HepG2 (cell line): ENCODE measurements around the gene PHF21B. TPM values are rescaled to one million over a fixed set of nuclear protein-coding genes. Genes with fewer than 3 reads are reported as not detected.

Source experiments
- ATAC-seq: fragments of 200-7000 bp; cut with Tn5 transposase; 3 replicates; pipeline ENCODE4 v1.9.1; 2020; ENCODE audit warnings: mild to moderate bottlenecking, moderate library complexity
- BruUV-seq: library from RNA; stranded (reverse); fragments of 400-500 nt; replicated peaks from 2 replicates; lab custom pipeline; 2021; lab: Mats Ljungman, UMichigan
- CTCF ChIA-PET: fragments of 300-600 bp; formaldehyde crosslinking; extraction: SDS; loops from one replicate; lab custom pipeline; 2021; ENCODE audit warnings: low total read pairs, inconsistent platforms, low intra/inter-chr PET ratio; lab: Yijun Ruan, JAX
- POLR2A ChIA-PET: fragments of 350-600 bp; sonication (Branson Sonifier 250); formaldehyde crosslinking; loops from one replicate; lab custom pipeline; 2020; ENCODE audit warnings: antibody characterized with exemption, inconsistent platforms; lab: Yijun Ruan, JAX
- DNase-seq: peaks from one replicate; pipeline ENCODE4 v3.0.0-alpha.2; 2015; ENCODE audit warnings: low spot score
- FAIRE-seq: peaks from 3 replicates; lab custom pipeline; 2011; peaks lifted over from hg19 to GRCh38; lab: Jason Lieb, UNC
- H2AFZ ChIP-seq: one replicate; pipeline ENCODE4 v1.6.1; 2011; ENCODE audit warnings: low read length, inconsistent platforms
- H3K27ac ChIP-seq: fragments of 300-600 bp; 3 replicates; pipeline ENCODE4 v1.8.0; 2011; ENCODE audit warnings: mixed run types, mild to moderate bottlenecking, mixed read lengths, low read length, inconsistent platforms; ENCODE audit not compliant: insufficient read depth; ENCODE audit errors: extremely low read length
- H3K27me3 ChIP-seq, 2 experiments: fragments of 200-600 bp in 1 of 2; 2 replicates in 1 of 2; 3 replicates in 1 of 2; pipeline versions ENCODE4 v1.6.0 to v1.8.0; 2011; ENCODE audit warnings: low read length in 2 of 2, mild to moderate bottlenecking in 2 of 2, moderate library complexity in 2 of 2, inconsistent platforms in 1 of 2; ENCODE audit not compliant: insufficient read depth in 2 of 2, control insufficient read depth in 1 of 2
- H3K36me3 ChIP-seq, 2 experiments: fragments of 200-600 bp in 1 of 2; replicated peaks in 1 of 2; 2 replicates in 1 of 2; 3 replicates in 1 of 2; pipeline versions ENCODE4 v1.5.1 to v1.8.0; 2011; ENCODE audit warnings: low read length in 2 of 2, inconsistent platforms in 1 of 2; ENCODE audit not compliant: insufficient read depth in 2 of 2, control insufficient read depth in 1 of 2
- H3K4me1 ChIP-seq: 2 replicates; pipeline ENCODE4 v1.5.1; 2012; ENCODE audit warnings: low read length, inconsistent platforms; ENCODE audit not compliant: insufficient read depth
- H3K4me2 ChIP-seq: 2 replicates; pipeline ENCODE4 v1.6.0; 2011; ENCODE audit warnings: low read depth, low read length, inconsistent platforms
- H3K4me3 ChIP-seq, 3 experiments: fragments of 200-600 bp in 1 of 3; sonication (generic), shearing (Covaris generic) in 1 of 3; replicated peaks in 1 of 3; 2 replicates each; pipeline ENCODE4 v1.5.1; 2011 to 2016; ENCODE audit warnings: low read length in 3 of 3, inconsistent platforms in 2 of 3, low read depth in 2 of 3, mild to moderate bottlenecking in 2 of 3, control low read depth in 1 of 3, mixed read lengths in 1 of 3; ENCODE audit not compliant: insufficient read depth in 1 of 3
- H3K79me2 ChIP-seq: one replicate; pipeline ENCODE4 v1.6.1; 2011; ENCODE audit warnings: low read length, inconsistent platforms; ENCODE audit not compliant: insufficient read depth
- H3K9ac ChIP-seq: 2 replicates; pipeline ENCODE4 v1.6.0; 2011; ENCODE audit warnings: mild to moderate bottlenecking, low read depth, low read length, inconsistent platforms; ENCODE audit not compliant: insufficient read depth
- H3K9me3 ChIP-seq: 2 replicates; pipeline ENCODE4 v1.5.1; 2012; ENCODE audit warnings: mild to moderate bottlenecking, low read length
- H4K20me1 ChIP-seq: 2 replicates; pipeline ENCODE4 v1.6.0; 2011; ENCODE audit warnings: inconsistent platforms, mild to moderate bottlenecking, low read length, moderate library complexity; ENCODE audit not compliant: insufficient read depth
- ADNP ChIP-seq: sonication (generic); formaldehyde crosslinking; IDR thresholded peaks from 2 replicates; pipeline ENCODE4 v1.4.0; 2020; ENCODE audit warnings: missing genetic modification reagents
- ELF3 ChIP-seq: IDR thresholded peaks from 2 replicates; pipeline ENCODE4 v1.6.1; 2016; ENCODE audit warnings: missing genetic modification reagents, missing compliant biosample characterization
- PCBP1 ChIP-seq: fragments of 200-400 bp; formaldehyde crosslinking; IDR thresholded peaks from 2 replicates; pipeline ENCODE4 v1.6.1; 2017; ENCODE audit warnings: mild to moderate bottlenecking, low read depth, low read length, borderline replicate concordance
- RNF2 ChIP-seq: fragments of 450-650 bp; conservative IDR thresholded peaks from 2 replicates; pipeline ENCODE4 v1.6.1; 2016; ENCODE audit warnings: low read depth
- SKI ChIP-seq: fragments of 450-650 bp; IDR thresholded peaks from one replicate; pipeline ENCODE4 v1.6.1; 2018; ENCODE audit warnings: mild to moderate bottlenecking; ENCODE audit not compliant: partially characterized antibody
- TBP ChIP-seq: sonication (generic); formaldehyde crosslinking; IDR thresholded peaks from 2 replicates; pipeline ENCODE4 v1.5.0; 2020; ENCODE audit warnings: missing genetic modification reagents
- TP53 ChIP-seq: sonication (generic); formaldehyde crosslinking; conservative IDR thresholded peaks from 2 replicates; pipeline ENCODE4 v1.4.0; 2020; ENCODE audit warnings: missing genetic modification reagents
- XBP1 ChIP-seq: sonication (generic); formaldehyde crosslinking; IDR thresholded peaks from 2 replicates; pipeline ENCODE4 v1.5.0; 2020; ENCODE audit warnings: missing genetic modification reagents
- ZBTB21 ChIP-seq: sonication (generic); formaldehyde crosslinking; IDR thresholded peaks from 2 replicates; pipeline ENCODE4 v1.4.0; 2020; ENCODE audit warnings: missing genetic modification reagents
- ZBTB3 ChIP-seq: sonication (generic); formaldehyde crosslinking; IDR thresholded peaks from 2 replicates; pipeline ENCODE4 v1.4.0; 2020; ENCODE audit warnings: low read depth, mild to moderate bottlenecking, moderate library complexity, missing genetic modification reagents, borderline replicate concordance
- ZBTB38 ChIP-seq: sonication (generic); formaldehyde crosslinking; IDR thresholded peaks from 2 replicates; pipeline ENCODE4 v1.5.1; 2020; ENCODE audit warnings: mild to moderate bottlenecking, missing genetic modification reagents
- ZEB1 ChIP-seq: IDR thresholded peaks from 2 replicates; pipeline ENCODE4 v1.6.1; 2012; ENCODE audit warnings: mild to moderate bottlenecking, low read depth, inconsistent platforms; ENCODE audit not compliant: insufficient replicate concordance
- ZFP36L1 ChIP-seq: sonication (generic); formaldehyde crosslinking; IDR thresholded peaks from 2 replicates; pipeline ENCODE4 v1.8.0; 2022; ENCODE audit warnings: mild to moderate bottlenecking, missing genetic modification reagents, moderate library complexity
- WGBS: methylation state at CpG from one replicate; pipeline ENCODE4 v1.1.6; 2017; ENCODE audit warnings: low lambda C conversion rate; 5-methylcytosine and 5-hydroxymethylcytosine counted together
- in situ Hi-C: cut with HindIII; loops from 2 replicates; pipeline ENCODE4 v1.10.0; 2017; ENCODE audit warnings: low pct_unique_long_range_greater_than_20kb; ENCODE audit not compliant: extremely low pct_ligation_motif_present
- intact Hi-C: fragments of 100-400 bp; cut with micrococcal nuclease; formaldehyde crosslinking; loops from one replicate; pipeline ENCODE4 v1.10.0; 2022; ENCODE audit not compliant: unreplicated experiment
- polyA plus RNA-seq, 8 experiments: library from polyadenylated mRNA; depleted of rRNA in 3 of 8; stranded (reverse) in 7 of 8; unstranded in 1 of 8; fragments of >200 nt; fragmentation: Illumina TruSeq in 4 of 8; extraction: Trizol in 4 of 8; gene quantifications; 2 replicates each; pipeline versions ENCODE4 v1.2.1 to v1.2.3, GENCODE V29; 2011 to 2016; ENCODE audit warnings: low read depth in 4 of 8, missing spikeins in 1 of 8, mixed read lengths in 1 of 8; ENCODE audit not compliant: insufficient read depth in 1 of 8
- total RNA-seq, 5 experiments: library from RNA; depleted of rRNA; stranded (reverse); fragments of >200 nt; fragmentation: Illumina TruSeq; extraction: Trizol; gene quantifications; 2 replicates each; pipeline ENCODE4 v1.2.3, GENCODE V29; 2016; ENCODE audit warnings: low read depth in 1 of 5
- TF ChIP-seq, protein P1 (sequence below): sonication (generic); formaldehyde crosslinking; IDR thresholded peaks from 2 replicates; pipeline ENCODE4 v1.4.0; 2020; ENCODE audit warnings: mild to moderate bottlenecking, missing genetic modification reagents
- TF ChIP-seq, protein P2 (sequence below): sonication (generic); formaldehyde crosslinking; IDR thresholded peaks from 2 replicates; pipeline ENCODE4 v1.9.0; 2021; ENCODE audit warnings: missing genetic modification reagents, borderline replicate concordance
- TF ChIP-seq, protein P3 (sequence below): sonication (generic); formaldehyde crosslinking; IDR thresholded peaks from 2 replicates; pipeline ENCODE4 v1.4.0; 2020; ENCODE audit warnings: missing genetic modification reagents, mild to moderate bottlenecking, borderline replicate concordance

Gene PHF21B
- total and polyA plus RNA-seq, 2 of the 13 experiments (the other 11 are each of a cell fraction or from before 2014, with no cell fraction given), result not detected

DNA sequence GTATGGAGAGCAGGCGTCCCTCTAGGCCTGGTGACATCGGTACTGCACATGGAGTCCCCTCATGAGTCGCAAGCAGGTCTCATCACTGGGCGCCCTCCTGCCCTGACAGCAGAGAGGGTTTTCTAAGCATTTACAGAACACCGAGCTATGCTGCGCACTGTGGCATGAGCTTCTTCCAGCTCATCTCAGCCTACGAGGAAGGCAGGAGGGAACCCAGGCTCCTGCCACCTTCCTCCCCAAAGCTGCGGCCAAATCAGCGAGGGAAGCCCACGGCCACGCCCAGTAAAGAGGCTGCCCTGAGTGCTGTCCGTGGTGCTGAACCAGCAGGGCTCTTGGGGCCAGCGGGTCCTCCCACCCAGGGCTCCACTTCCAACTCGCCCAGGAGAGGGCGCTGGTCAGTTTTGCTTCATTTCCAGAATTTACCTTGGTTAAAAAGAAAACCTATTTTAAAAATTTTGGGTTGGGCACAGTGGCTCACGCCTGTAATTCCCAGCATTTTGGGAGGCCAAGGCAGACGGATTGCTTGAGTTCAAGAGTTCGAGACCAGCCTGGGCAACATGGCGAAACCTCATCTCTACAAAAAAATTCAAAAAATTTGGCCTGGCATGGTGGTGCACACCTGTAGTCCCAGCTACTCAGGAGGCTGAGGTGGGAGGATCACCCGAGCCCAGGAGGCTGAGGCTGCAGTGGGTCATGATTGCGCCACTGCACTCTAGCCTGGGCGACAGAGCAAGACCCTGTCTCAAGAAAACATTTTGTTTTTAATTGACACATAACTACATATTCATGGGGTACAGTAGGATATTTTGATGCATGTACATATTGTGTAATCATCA is 34.2 kb downstream of the PHF21B start (continued):
- TF ChIP-seq XBP1 (CRISPR knock-in tag) (peak; percentile 84; the same call in 1 of the 2 replicates), ZBTB21 (CRISPR knock-in tag) (0 out of 2 replicates have a peak, but pooled peaks have one; percentile 27), RNF2 (0 out of 2 replicates have a peak, but pooled peaks have one; percentile 36), ZBTB38 (peak; percentile 82), TP53 (no peak; the same call in 1 of the 2 replicates)
- TF ChIP-seq, protein P1, sequence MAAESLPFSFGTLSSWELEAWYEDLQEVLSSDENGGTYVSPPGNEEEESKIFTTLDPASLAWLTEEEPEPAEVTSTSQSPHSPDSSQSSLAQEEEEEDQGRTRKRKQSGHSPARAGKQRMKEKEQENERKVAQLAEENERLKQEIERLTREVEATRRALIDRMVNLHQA (CRISPR knock-in tag), result no peak
- TF ChIP-seq, protein P2, sequence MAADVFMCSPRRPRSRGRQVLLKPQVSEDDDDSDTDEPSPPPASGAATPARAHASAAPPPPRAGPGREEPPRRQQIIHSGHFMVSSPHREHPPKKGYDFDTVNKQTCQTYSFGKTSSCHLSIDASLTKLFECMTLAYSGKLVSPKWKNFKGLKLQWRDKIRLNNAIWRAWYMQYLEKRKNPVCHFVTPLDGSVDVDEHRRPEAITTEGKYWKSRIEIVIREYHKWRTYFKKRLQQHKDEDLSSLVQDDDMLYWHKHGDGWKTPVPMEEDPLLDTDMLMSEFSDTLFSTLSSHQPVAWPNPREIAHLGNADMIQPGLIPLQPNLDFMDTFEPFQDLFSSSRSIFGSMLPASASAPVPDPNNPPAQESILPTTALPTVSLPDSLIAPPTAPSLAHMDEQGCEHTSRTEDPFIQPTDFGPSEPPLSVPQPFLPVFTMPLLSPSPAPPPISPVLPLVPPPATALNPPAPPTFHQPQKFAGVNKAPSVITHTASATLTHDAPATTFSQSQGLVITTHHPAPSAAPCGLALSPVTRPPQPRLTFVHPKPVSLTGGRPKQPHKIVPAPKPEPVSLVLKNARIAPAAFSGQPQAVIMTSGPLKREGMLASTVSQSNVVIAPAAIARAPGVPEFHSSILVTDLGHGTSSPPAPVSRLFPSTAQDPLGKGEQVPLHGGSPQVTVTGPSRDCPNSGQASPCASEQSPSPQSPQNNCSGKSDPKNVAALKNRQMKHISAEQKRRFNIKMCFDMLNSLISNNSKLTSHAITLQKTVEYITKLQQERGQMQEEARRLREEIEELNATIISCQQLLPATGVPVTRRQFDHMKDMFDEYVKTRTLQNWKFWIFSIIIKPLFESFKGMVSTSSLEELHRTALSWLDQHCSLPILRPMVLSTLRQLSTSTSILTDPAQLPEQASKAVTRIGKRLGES (CRISPR knock-in tag), result peak; percentile 85; the same call in 1 of the 2 replicates

DNA sequence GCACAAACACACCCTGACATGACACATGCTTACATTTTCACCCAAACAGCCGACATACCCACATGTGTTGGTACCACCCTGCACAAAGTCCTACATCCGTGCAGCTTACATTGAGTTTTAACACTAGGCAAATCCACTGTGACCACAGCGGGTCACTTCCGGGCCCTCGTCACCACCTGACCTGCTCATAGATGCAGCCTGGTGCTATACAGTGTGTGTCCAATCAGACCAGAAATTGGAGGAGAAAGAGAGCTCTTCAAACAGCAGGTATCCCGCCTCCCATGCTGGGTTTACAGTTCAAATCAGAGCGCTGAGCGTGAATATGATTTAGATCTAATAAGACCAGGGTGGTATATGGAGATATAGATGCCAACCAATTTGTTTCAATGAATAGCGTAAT is 35.4 kb downstream of the PHF21B start:
- ChIA-PET CTCF (no interaction called here), POLR2A (no interaction called here)
- Histone ChIP-seq H3K27ac (no peak overlapping the region), H3K27me3 (peaks cover 5 to 32% of the 10 kb centered on the region in 2 experiments; a peak in 3 of 5 replicates), H3K4me3 (no peak overlapping the region), H2AFZ (no peak overlapping the region), H3K4me1 (no peaks in the 10 kb centered on the region), H3K36me3 (no peaks in the 10 kb centered on the region), H4K20me1 (0 out of 2 replicates have a peak, but pooled peaks cover 6% of the 10 kb centered on the region), H3K9me3 (no peaks in the 10 kb centered on the region), H3K9ac (no peak overlapping the region), H3K79me2 (no peaks in the 10 kb centered on the region), H3K4me2 (no peak overlapping the region)
- no peak for FAIRE-seq
- WGBS, result 39% methylated on average over 9 of the region's 9 CpGs
- intact Hi-C loops, result no loop called here
- BruUV-seq, result no TSS peak
- in situ Hi-C loops, result no loop called here
- no peak for DNase-seq
- no peak for ATAC-seq
- TF ChIP-seq RNF2 (no peak), ELF3 (CRISPR knock-in tag) (no peak), TBP (CRISPR knock-in tag) (no peak), PCBP1 (no peak), ZFP36L1 (CRISPR knock-in tag) (no peak), ADNP (CRISPR knock-in tag) (no peak), ZEB1 (no peak), ZBTB3 (no peak), SKI (no peak)
- TF ChIP-seq, protein P3, sequence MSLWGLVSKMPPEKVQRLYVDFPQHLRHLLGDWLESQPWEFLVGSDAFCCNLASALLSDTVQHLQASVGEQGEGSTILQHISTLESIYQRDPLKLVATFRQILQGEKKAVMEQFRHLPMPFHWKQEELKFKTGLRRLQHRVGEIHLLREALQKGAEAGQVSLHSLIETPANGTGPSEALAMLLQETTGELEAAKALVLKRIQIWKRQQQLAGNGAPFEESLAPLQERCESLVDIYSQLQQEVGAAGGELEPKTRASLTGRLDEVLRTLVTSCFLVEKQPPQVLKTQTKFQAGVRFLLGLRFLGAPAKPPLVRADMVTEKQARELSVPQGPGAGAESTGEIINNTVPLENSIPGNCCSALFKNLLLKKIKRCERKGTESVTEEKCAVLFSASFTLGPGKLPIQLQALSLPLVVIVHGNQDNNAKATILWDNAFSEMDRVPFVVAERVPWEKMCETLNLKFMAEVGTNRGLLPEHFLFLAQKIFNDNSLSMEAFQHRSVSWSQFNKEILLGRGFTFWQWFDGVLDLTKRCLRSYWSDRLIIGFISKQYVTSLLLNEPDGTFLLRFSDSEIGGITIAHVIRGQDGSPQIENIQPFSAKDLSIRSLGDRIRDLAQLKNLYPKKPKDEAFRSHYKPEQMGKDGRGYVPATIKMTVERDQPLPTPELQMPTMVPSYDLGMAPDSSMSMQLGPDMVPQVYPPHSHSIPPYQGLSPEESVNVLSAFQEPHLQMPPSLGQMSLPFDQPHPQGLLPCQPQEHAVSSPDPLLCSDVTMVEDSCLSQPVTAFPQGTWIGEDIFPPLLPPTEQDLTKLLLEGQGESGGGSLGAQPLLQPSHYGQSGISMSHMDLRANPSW (CRISPR knock-in tag), result no peak
